PC-3 (cell line): ENCODE results near the gene CACNA1S. TPM values are rescaled to one million over a fixed set of nuclear protein-coding genes. Genes with fewer than 3 reads are reported as not detected.

Experiments used
- ATAC-seq: fragments of 200-7000 bp; cut with Tn5 transposase; 2 replicates; pipeline ENCODE4 v1.9.1; 2020; ENCODE audit warnings: mild to moderate bottlenecking, moderate library complexity
- BruUV-seq: library from RNA; stranded (reverse); fragments of 400-500 nt; replicated peaks from 2 replicates; lab custom pipeline; 2021; lab: Mats Ljungman, UMichigan
- CTCF ChIA-PET: fragments of 300-600 bp; sonication (Branson Sonifier 250); formaldehyde crosslinking; loops from one replicate; lab custom pipeline; 2022; ENCODE audit warnings: antibody characterized with exemption; lab: Charles Lee
- POLR2A ChIA-PET: fragments of 300-600 bp; sonication (Branson Sonifier 250); formaldehyde crosslinking; loops from one replicate; lab custom pipeline; 2022; ENCODE audit warnings: antibody characterized with exemption; ENCODE audit not compliant: unreplicated experiment; lab: Charles Lee
- DNase-seq: peaks from one replicate; pipeline ENCODE4 v3.0.0-alpha.2; 2015
- H2AFZ ChIP-seq: fragments of 300-600 bp; sonication (generic); 2 replicates; pipeline ENCODE4 v1.6.0; 2016; ENCODE audit warnings: antibody characterized with exemption, low read length
- H3F3A ChIP-seq: fragments of 300-600 bp; sonication (generic); one replicate; pipeline ENCODE4 v1.6.0; 2017; ENCODE audit warnings: antibody characterized with exemption, low read length, control low read depth, mild to moderate bottlenecking; ENCODE audit not compliant: unreplicated experiment
- H3K27ac ChIP-seq: fragments of 300-600 bp; sonication (generic); 2 replicates; pipeline ENCODE4 v1.5.1; 2016; ENCODE audit warnings: mild to moderate bottlenecking, low read length
- H3K27me3 ChIP-seq: fragments of 300-600 bp; sonication (generic); 2 replicates; pipeline ENCODE4 v1.6.1; 2016; ENCODE audit warnings: low read length, mixed read lengths
- H3K36me3 ChIP-seq: fragments of 300-600 bp; sonication (generic); 2 replicates; pipeline ENCODE4 v1.6.1; 2016; ENCODE audit warnings: low read depth, mixed run types, low read length, mixed read lengths
- H3K4me1 ChIP-seq: fragments of 300-600 bp; sonication (generic); 2 replicates; pipeline ENCODE4 v1.5.1; 2016; ENCODE audit warnings: low read length; ENCODE audit not compliant: insufficient read depth
- H3K4me2 ChIP-seq: fragments of 300-600 bp; sonication (generic); 2 replicates; pipeline ENCODE4 v1.6.0; 2016; ENCODE audit warnings: low read length
- H3K4me3 ChIP-seq: fragments of 300-600 bp; sonication (generic); 2 replicates; pipeline ENCODE4 v1.5.1; 2016; ENCODE audit warnings: mild to moderate bottlenecking, low read length, mixed read lengths
- H3K79me2 ChIP-seq: fragments of 300-600 bp; sonication (generic); 2 replicates; pipeline ENCODE4 v1.6.1; 2017; ENCODE audit warnings: low read length, mixed read lengths
- H3K9ac ChIP-seq: fragments of 300-600 bp; sonication (generic); 2 replicates; pipeline ENCODE4 v1.6.0; 2016; ENCODE audit warnings: mild to moderate bottlenecking, low read length
- H3K9me2 ChIP-seq: fragments of 300-600 bp; sonication (generic); replicated peaks from 2 replicates; pipeline ENCODE4 v1.6.1; 2016; ENCODE audit warnings: mixed run types, low read length, mixed read lengths
- H3K9me3 ChIP-seq: fragments of 300-600 bp; sonication (generic); 2 replicates; pipeline ENCODE4 v1.6.1; 2016; ENCODE audit warnings: low read length, mixed read lengths
- H4K20me1 ChIP-seq: fragments of 300-600 bp; sonication (generic); 2 replicates; pipeline ENCODE4 v1.6.1; 2016; ENCODE audit warnings: low read length, mixed read lengths
- CTCF ChIP-seq: fragments of 300-600 bp; sonication (generic); conservative IDR thresholded peaks from 2 replicates; pipeline ENCODE4 v1.5.1; 2017; ENCODE audit warnings: antibody characterized with exemption, low read depth, mild to moderate bottlenecking, low read length
- EZH2 ChIP-seq: fragments of 300-600 bp; sonication (generic); IDR thresholded peaks from one replicate; pipeline ENCODE4 v1.6.1; 2017; ENCODE audit warnings: antibody characterized with exemption, mild to moderate bottlenecking, low read length; ENCODE audit not compliant: unreplicated experiment
- EZH2phosphoT487 ChIP-seq: fragments of 300-600 bp; sonication (generic); IDR thresholded peaks from 2 replicates; pipeline ENCODE4 v1.6.1; 2018; ENCODE audit warnings: mild to moderate bottlenecking, antibody characterized with exemption, low read length, borderline replicate concordance
- intact Hi-C: fragments of 100-400 bp; cut with micrococcal nuclease; formaldehyde crosslinking; loops from 2 replicates; pipeline ENCODE4 v1.9.0; 2023
- total RNA-seq: library from RNA; depleted of rRNA; stranded (reverse); fragments of >200 nt; gene quantifications from 2 replicates; pipeline ENCODE4 v1.2.3, GENCODE V29; 2014

The CACNA1S gene
- total RNA-seq, 1 experiment from 2014 or later = not detected

DNA sequence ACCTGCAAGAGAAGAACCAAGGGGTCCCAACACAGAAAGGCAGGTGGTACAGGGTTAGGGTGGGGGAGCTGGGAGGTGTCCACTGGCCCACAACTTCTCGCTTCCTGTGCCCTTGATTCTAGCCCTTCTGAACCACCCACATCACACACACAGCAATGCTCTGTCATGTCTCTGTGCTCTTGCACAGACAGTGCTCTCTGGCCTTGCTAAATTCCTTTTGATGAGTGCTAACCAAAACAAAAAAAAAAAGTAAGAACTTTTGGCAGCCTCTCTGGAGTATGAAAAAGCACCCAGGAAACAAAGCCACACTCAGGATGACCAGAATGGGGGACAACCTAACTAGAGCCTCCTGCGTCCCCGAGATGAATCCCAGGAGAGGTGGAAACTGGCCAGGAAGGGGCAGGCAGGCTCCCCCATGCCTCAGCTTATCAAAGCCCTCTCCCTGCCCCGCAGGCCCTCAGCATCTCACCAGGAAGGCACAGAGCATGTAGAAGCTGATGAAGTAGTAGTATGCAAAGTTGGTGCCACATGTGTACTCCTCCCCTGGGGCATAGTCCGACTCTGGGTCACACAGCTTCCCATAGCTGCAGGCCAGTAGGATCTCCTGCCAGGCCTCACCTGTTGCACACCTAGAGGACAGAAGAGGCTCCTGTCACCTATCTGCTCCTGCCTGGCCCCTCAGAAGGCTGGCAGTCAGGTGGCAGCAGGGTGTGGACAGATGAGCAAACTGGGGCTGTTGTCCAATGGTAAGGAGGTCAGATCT lies 61.5 kb downstream of the CACNA1S start:
- CTCF ChIA-PET = interaction anchor here (0.6 kb wide), 1 partner anchor 29 kb away, joined by 3 read pairs; no protein-coding TSS in a partner anchor

GRCh38 chr1:201049248-201049831 lies 62.9 kb downstream of the CACNA1S start:
- ATAC-seq (no peak), DNase-seq (no peak)
- no peak overlapping the region for H3K9ac ChIP-seq
- no peaks in the 10 kb centered on the region for H3K79me2 ChIP-seq
- no peak overlapping the region for H2AFZ ChIP-seq
- ChIA-PET POLR2A (no interaction called here), CTCF (no interaction called here)
- no peak overlapping the region for H3K4me3 ChIP-seq
- peaks cover 74% of the 10 kb centered on the region for H3K27me3 ChIP-seq
- TF ChIP-seq EZH2phosphoT487 = no peak
- H3K27ac ChIP-seq = no peak overlapping the region
- H3F3A ChIP-seq = no peaks in the 10 kb centered on the region
- no peaks in the 10 kb centered on the region for H3K9me3 ChIP-seq
- no peaks in the 10 kb centered on the region for H3K4me1 ChIP-seq
- no peak overlapping the region for H3K4me2 ChIP-seq
- H3K9me2 ChIP-seq = no peaks in the 10 kb centered on the region
- BruUV-seq = no TSS peak
- intact Hi-C loops = loop anchor here (10.0 kb wide), 1 partner anchor 185 kb away; no protein-coding TSS in a partner anchor
- no peaks in the 10 kb centered on the region for H3K36me3 ChIP-seq
- no peaks in the 10 kb centered on the region for H4K20me1 ChIP-seq

More for the DNA sequence above, 61.5 kb downstream of the CACNA1S start:
- Histone ChIP-seq H3K9ac (no peak overlapping the region), H3K4me3 (no peak overlapping the region), H4K20me1 (no peaks in the 10 kb centered on the region), H3K79me2 (no peaks in the 10 kb centered on the region), H3K4me2 (no peak overlapping the region), H3F3A (no peaks in the 10 kb centered on the region), H3K9me3 (no peaks in the 10 kb centered on the region), H2AFZ (no peak overlapping the region), H3K27ac (no peak overlapping the region), H3K27me3 (peaks cover 86% of the 10 kb centered on the region), H3K9me2 (no peaks in the 10 kb centered on the region), H3K36me3 (no peaks in the 10 kb centered on the region), H3K4me1 (no peaks in the 10 kb centered on the region)
- TF ChIP-seq EZH2phosphoT487 = no peak
- no peak for TF ChIP-seq EZH2
- TF ChIP-seq CTCF = no peak
- DNase-seq = no peak
- intact Hi-C loops = no loop called here
- ATAC-seq = no peak
- POLR2A ChIA-PET = no interaction called here
- no TSS peak for BruUV-seq

- H3K9me2 ChIP-seq = no peaks in the 10 kb centered on the region
- no peak overlapping the region for H3K27ac ChIP-seq
- peaks cover 66% of the 10 kb centered on the region for H3K27me3 ChIP-seq
- no peak overlapping the region for H2AFZ ChIP-seq
- no peaks in the 10 kb centered on the region for H3K36me3 ChIP-seq
- no peaks in the 10 kb centered on the region for H3K4me1 ChIP-seq
- no peak for TF ChIP-seq EZH2
- no peak for TF ChIP-seq EZH2phosphoT487
- no peak for TF ChIP-seq CTCF
- no peaks in the 10 kb centered on the region for H3K9me3 ChIP-seq
- ChIA-PET POLR2A (no interaction called here), CTCF (no interaction called here)
- no peaks in the 10 kb centered on the region for H3K79me2 ChIP-seq
- no peak overlapping the region for H3K4me3 ChIP-seq
- DNase-seq (no peak), ATAC-seq (no peak)
- no TSS peak for BruUV-seq
- H3K9ac ChIP-seq = no peak overlapping the region
- intact Hi-C loops = loop anchor here (10.0 kb wide), 1 partner anchor 184 kb away; no protein-coding TSS in a partner anchor
- H3K4me2 ChIP-seq = no peak overlapping the region
- H3F3A ChIP-seq = no peaks in the 10 kb centered on the region
- H4K20me1 ChIP-seq = no peaks in the 10 kb centered on the region
Observed at GRCh38 chr1:201048521-201048920, 63.7 kb downstream of the CACNA1S start.
